ENCODE results near the gene KISS1R.
A peak's percentile ranks its signal among the peaks of the same experiment; 100 is the strongest.
"Not testable (repeated sequence)": the region's sequence is repeated elsewhere in the genome, so short reads cannot be mapped to it uniquely, and the experiment has no call there.

KISS1R gene

DNA sequence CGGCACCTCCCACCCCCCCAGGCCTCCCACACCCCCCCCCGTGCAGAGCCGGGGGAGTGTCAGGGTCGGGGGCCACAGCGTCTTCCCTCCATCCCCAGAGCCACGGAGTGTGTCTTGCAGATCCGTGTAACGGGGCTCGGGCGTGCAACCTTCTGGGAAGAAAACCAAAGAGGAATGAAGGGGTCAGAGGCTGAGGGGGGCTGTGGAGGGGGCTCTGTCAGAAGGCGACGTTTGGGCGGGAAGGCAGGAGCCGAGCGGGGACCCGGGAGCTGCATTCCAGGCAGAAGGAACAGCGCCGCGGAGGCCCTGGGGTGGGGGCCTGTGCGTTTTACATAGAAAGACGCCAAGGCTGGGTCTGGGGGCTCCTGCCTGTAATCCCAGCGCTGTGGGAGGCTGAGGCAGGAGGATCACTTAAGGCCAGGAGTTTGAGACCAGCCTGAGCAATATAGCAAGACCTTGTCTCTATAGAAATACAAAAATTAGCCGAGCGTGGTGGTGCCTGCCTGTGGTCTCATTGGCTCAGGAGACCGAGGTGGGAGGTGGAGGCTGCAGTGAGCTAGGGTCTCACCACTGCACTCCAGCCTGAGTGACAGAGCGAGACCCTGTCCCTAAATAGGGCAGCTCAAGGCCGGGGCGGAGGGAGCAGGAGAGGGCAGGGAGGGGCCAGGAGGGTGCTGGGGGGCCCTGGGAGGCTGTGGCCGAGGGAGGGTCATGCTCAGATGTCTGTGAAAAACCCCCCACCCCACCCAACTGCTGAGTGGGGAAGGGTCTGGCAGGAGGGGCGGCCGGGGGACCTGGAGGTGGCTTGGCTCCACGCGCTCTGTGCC lies 36.5 kb downstream of the KISS1R start:
- no peak for DNase-seq (ENCODE audit: low spot score)

GRCh38 chr19:954272-954671 lies 37.1 kb downstream of the KISS1R start:
- no peak for DNase-seq (ENCODE audit: low spot score)

DNA sequence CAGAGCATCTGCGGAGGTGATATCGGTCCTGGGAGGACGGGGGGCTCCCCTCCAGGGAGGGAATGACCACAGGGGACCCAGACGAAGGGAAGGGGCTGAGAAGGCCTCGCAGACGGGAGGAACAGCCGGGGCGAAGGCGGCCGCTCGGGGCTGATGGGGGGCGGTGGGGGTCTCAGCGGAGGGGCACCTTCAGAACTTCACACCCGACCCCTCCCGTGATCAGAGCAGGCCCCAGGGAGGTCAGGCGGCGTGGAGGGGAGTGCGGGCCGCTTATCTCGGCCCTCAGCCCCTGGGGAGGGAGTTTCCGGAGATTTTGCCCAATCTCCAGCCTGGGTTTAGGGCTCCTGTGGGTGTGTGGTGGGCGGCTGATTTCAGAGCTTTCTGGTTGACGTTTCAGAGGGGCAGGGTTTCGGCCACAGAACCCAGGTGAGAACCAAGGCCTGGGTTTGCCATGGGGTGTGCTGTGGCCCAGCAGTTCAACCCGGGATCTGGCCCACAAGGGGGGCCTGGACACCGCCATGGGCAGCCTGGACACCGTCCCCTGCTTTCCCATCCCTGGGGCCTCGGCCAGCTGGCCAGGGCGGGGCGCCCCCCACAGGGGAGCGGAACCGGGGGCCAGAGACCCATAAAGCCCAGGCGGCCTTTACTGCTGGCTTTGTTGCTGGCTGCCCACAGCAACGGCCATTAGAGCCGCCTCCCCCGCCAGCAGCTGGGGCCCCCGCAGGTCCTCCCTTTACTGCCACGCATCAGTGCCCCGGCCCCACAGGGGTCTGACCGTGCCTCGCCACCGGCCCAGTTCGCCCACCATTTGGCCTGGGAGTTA lies 37.8 kb downstream of the KISS1R start:
- DNase-seq (ENCODE audit: low spot score) = no peak

DNA sequence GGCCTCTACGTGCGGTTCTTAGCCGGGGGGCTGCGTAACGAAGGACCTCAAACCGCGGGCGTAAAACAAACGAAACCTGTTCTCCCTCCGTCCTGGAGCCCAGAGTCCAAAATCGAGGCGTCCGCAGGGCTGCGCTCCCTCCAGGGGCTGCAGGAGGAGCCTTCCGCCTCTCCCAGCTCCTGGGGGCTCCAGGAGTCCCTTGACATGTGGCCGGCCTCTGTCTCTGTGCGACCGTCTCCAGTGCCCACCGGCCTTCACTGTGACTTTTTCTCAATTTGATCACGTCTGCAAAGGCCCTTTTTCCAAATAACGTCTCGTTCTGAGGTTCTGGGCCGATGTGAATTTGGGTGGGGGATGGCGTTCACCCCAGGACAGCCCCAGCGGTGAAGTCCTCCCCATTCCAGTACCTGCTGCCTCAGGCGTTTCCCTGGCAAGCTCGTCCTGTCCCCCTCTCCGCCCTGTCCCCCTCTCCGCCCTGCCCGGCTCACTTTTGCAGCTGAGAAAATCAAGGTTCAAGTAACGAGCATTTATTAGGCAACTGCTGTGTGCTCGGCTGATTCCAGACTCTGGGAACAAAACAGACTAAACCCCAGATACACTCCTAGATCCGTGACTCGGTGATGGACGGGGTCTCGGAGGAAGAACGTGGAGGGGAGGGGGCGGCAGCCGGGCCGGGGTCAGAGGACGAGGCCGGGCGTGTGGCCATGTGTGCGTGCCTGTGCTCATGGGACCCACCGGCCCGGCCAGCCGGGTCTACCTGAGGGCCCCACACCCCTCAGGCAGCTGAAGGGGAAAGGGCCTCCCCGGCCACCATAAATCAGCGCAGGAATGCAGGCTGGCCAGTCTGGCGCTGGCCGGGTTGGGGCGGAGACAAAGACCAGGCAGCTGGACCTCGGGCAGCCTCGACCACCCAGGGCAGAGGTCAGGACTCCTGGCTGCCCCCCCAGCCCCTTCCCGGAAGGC lies 39.0 kb downstream of the KISS1R start:
- no peak for DNase-seq (ENCODE audit: low spot score)

DNA sequence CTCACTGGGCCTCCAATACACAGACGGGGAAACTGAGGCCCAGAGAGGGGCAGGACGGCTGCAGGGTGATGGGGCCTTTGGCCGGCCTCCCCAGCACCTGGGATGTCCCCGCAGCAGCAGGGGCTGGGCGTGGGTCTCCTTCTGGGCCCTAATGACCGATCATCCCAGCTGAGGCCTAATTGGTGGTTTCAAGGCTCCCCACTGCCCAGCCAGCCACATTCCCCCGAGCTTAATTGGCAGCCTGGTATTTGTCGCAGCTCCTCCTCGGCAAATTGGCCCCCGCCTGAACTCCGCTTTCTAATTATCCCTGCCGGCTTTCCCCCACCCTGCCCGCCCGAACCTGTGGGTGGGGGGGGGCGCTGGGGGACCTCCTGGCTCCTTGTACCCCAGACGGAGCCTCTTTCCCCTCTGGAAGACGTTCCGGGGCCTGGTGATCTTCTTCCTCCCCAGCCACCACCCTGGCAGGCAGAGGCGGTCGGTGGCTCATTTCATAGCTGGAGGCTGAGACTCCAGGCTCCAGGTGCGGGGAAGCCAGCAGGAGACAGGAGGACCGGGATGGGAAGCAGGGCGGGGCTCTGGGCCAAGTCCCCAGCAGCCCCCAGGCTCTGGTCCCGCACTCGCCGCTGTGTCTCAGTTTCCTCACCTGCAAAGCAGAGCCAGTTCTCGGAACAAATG lies 39.8 kb downstream of the KISS1R start:
- peak; percentile 79 for DNase-seq (ENCODE audit: low spot score)

DNA sequence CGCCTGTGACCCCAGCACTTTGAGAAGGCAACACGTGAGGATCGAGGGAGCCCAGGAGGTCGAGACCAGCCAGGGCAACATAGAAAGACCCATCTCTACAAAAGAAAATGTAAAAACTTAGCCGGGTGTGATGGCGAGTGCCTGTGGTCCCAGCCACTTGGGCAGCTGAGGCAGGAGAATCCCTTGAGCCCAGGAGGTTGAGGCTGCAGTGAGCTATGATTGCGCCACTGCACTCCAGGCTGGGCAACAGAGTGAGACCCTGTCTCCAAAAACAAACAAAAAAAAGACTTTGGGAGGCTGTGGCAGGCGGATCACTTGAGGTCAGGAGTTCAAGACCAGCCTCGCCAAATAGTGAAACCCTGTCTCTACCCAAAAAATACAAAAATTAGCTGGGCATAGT lies 40.4 kb downstream of the KISS1R start:
- not testable (repeated sequence) for DNase-seq (ENCODE audit: low spot score)

- no peak for DNase-seq (ENCODE audit: low spot score)
These were observed 42.1 kb downstream of the KISS1R start for GRCh38 chr19:958967-959855.

DNA sequence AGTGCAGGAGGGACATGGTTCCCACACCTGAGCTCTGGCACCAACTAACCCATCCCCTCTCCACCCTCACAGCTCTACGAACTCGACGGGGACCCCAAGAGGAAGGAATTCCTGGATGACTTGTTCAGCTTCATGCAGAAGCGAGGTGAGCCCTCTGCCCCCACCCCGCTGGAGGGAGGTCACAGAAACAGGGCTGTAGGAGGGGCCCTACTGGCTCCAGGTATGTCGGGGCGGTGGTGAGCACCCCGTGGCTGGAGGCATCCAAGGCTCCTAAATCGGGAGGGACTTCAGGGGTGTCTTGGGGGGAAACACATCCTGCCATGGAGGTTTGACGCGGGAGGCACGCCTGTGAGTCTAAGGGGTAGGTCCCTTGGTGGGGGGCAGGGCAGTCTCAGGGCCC lies 42.9 kb downstream of the KISS1R start:
- DNase-seq (ENCODE audit: low spot score) = no peak

- no peak for DNase-seq (ENCODE audit: low spot score)
These were observed 43.4 kb downstream of the KISS1R start for GRCh38 chr19:960601-960938.

GRCh38 chr19:961866-962620 lies 44.9 kb downstream of the KISS1R start:
- DNase-seq (ENCODE audit: low spot score) = peak; percentile 47

DNA sequence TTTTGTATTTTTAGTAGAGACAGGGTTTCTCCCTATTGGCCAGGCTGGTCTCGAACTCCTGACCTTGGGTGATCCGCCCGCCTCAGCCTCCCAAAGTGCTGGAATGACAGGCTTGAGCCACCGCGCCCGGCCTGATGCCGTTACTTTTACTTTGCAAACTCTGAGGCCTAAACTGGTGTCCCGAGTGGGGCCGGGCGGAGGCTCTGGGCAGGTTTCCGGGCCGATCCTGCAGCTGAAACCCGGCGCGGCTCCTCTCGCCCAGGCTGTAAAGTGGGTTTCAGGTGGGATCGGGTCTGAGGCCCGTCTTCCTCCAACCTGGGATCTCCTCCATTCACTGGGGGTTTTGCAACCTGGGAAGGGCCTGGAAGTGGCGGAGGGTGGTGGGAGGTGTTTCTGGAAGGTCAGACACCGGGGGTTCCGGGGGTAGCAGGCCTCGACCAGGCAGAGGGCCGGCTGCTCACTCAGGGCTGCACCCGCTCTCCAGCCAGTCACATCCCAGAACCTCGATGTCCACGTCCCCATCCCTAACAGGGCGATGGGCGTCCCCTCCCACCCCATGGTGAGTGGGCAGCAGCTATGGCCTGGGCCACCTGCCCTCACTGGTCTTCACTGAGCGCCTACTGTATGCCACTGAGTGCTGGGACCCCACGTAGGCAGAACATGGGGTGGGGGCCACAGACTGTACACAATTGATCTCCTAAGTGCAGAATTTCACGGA lies 45.7 kb downstream of the KISS1R start:
- no peak for DNase-seq (ENCODE audit: low spot score)

DNA sequence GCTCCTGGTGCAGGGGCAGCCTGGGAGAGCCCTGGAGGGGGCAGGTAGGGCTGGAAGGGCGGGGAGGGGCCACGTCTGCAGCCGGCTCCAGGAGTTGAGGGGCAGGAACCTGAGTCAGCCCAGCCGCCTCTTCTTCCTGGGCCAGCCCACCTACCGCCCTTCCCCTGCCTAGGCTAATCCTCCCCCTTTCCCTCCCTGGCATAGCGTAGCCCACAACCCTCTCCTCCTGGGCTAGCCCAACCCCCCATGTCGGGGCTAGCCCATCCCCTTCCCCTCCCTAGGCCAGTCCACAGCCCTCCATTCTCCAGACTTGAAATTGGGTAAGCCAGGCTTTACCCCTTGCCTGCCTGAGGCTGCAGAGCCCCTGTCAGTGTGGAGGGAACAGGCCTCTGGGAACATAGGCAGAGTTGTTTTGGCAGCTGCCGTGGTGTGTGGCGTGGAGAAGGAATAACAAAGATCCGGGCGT lies 46.4 kb downstream of the KISS1R start:
- DNase-seq (ENCODE audit: low spot score) = no peak

DNA sequence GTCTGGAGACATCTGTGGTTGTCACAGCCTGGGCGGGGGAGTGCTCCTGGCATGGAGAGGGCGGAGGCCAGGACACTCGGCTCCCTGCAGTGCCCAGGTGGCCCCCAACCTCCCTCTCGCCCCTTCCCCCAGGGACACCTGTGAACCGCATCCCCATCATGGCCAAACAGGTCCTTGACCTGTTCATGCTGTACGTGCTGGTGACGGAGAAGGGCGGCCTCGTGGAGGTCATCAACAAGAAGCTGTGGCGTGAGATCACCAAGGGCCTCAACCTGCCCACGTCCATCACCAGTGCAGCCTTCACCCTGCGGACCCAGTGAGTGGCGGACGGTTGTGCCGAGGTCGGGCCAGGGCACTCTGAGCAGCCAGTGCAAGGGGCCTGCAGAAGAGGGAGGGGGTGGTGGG lies 47.0 kb downstream of the KISS1R start:
- DNase-seq (ENCODE audit: low spot score) = no peak

DNA sequence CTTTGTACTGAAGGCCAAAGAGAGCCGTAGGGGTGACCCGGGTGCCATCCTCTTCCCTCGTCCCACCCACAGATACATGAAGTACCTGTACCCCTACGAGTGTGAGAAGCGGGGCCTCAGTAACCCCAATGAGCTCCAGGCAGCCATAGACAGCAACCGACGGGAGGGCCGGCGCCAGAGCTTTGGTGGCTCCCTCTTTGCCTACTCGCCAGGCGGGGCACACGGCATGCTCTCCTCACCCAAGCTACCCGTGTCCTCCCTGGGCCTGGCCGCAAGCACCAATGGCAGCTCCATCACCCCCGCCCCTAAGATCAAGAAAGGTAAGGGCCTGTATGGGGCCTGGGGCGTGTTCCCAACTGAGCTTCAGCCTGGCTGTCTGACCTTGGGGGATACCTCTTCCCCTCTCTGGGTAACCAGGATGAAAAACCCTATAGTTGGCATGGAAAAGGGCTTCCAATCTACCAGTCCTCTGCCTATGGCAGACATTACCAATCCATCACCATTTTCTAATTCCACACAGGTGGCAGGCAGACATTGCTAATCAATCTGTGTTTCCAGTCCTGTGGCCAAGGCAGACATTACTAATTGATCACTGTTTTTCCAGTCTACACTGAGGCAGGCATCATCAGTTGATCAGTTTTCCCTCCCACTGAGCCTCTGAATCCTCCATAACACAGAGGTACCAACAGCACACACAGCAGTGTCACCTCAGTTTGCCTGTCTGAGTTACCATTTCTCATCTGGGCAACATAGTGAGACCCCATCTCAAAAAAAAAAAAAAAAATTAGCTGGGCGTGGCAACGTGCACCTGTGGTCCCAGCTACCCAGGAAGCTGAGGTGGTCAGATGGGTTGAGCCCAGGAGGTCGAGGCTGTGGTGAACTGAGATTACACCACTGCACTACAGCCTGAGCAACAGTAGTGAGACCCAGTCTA lies 47.9 kb downstream of the KISS1R start:
- DNase-seq (ENCODE audit: low spot score) = no peak

- DNase-seq (ENCODE audit: low spot score) = no peak
These were observed 49.5 kb downstream of the KISS1R start for GRCh38 chr19:966485-967088.
